Stimulated activated CD4-positive, alpha-beta T cell treated with anti-CD3 and anti-CD28 coated beads, Interleukin-1b, Interleukin-23, amount 100 ng/mL, for 1 hour (primary cell): ENCODE measurements around the gene RIN2.
"Not testable (repeated sequence)": the region's sequence is repeated elsewhere in the genome, so short reads cannot be mapped to it uniquely, and the experiment has no call there.

Experiments used
- DNase-seq, 2 donors: peaks; one replicate each; pipeline ENCODE4 v3.0.0-alpha.2; 2020; ENCODE audit warnings: low read depth in 2 of 2

The RIN2 gene

DNA sequence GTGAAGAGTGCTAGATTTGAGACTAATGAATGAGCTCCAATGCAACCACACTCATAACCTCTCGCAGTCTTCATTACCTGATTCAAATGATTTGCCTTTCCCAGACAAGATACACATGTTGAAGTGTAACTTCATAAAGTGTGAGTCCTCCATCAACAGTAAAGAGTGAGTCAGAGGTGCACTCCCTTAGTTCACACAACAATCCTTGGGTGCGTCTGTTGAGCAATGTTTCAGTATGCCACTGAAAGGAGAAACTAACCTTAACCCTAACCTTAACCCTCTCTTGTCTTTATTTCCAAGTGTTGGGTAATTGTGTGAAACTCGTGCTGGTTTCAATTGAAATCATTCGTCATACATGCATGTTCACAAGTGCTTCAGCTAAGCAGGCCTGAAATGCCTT lies 21.0 kb upstream of the RIN2 start:
- DNase-seq: no peak

DNA sequence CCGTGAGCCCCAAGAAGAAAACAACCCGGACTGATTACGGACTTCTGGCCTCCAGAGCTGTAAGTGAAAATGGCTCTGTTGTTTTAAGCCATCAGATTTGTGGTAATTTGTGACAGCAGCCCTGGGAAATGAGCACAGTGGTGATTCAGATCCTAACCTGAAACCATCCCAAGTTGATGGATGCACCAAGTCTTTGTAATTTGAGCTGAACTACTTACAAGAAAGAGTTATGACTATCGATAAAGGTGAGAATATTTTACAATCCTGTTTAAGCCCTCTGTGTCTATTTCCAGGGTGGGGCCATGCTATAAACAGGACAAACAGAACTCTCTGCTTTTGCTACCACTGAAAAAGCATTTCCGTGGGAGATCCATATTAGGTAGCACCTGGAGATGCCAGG lies 19.1 kb upstream of the RIN2 start:
- no peak for DNase-seq

DNA sequence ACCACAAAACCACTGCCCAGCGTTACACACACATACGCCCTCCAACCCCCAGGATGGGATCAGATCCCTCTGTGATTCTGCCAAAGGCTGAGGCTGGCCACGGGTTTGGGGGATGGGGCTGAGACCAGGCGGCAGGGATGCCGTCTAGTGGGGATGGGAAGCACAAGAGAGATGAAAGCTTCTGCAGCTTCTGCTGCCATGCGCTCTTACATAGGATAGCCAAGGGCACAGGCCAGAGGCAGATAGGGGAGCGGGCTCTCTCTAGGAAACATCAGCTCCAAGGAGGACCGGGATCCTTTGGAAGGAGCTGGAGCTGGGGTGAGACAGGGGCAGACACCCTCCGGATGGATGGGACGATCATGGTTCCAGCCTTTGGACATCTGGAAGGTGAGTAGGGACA lies 18.7 kb upstream of the RIN2 start:
- no peak for DNase-seq

- DNase-seq: no peak
Observed at GRCh38 chr20:19740512-19740911, 17.5 kb upstream of the RIN2 start.

DNA sequence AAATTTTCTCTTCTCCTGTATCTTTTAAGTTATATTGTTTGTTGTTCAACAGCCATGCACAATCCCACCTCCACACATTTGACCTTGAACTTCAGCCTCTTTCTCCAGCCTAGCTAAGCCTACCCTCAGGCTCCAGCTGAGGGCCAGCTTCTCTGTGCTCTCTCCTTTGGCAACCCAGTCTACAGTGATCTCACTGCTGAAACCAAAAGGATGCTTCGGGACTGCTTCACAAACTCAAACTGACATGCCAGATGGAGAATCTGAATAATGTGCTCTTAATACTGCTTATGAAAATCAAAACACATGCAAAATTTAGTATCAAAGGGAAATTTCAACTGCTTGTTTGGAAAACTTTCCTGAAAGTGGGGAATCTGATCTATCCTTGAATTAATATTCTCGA lies 16.1 kb upstream of the RIN2 start:
- DNase-seq: no peak

DNA sequence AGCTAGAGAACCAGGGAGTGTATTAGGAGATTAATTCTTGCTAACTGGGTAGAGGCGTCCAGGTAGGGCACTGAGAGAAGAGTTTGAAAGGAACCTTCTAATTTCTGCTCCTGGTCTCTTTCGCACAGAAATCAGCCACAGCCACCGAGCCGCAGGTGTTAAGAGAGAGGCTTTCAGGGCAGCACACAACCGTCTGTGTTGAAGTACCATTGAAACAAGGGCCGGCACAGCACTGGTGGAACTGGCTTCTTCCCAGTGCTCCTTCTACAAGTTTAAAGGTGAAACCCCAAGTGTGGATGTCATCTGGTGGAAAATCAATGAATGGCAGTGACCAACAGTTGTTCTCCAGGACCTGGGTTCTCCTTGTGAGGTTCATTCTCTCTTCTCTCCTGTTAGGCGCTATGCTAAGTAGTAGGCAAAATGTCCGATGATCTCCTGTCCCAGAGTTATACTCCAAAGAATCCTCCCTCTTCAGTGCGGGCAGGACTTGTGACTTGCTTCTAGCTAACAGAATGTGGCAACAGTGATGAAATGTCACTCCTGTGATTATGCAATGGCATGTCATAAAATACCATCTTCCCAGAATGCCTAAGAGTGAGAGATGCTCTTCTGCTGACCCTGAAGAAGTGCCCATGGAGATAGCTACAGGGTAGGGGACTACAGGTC lies 15.0 kb upstream of the RIN2 start:
- no peak for DNase-seq

- no peak for DNase-seq
Observed at GRCh38 chr20:19743640-19743995, 14.4 kb upstream of the RIN2 start.

DNA sequence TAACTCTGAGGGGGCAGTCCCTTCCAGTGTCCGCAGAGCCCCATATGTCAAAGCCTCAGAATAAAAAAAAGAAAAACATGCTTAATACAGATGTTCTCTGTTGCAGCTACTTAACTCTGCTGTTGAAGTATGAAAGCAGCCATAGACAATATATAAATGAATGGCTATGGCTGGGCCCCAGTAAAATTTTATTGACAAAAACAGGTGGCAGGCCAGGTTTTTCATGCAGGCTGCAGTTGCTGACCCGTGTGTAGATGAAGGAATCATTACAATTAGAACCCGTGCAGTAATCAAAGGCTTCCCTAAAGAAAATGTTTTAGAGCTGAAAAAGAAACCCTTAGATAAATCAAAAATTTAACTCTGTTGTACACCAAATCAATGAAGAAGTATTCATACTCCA lies 13.0 kb upstream of the RIN2 start:
- no peak for DNase-seq

- DNase-seq: no peak
Observed at GRCh38 chr20:19745584-19745983, 12.5 kb upstream of the RIN2 start.

DNA sequence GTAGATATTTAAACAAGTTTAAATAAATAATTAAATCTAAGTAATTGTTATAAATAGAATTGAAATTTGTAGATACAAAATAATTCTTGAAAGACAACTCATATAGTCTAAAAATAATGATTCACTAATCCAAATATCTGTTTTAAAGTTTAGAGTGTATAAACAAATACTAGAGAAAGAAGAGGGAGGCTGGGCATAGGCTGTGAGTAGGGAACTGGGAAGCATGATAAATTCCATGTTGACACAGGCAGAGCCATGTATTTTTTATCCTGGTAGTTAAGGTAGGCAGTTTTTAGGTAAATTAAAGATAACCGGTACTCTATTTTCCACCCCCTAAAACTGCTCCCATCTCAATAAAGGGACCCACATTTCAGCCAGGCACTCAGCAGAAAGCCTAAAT lies 11.7 kb upstream of the RIN2 start:
- DNase-seq: no peak

DNA sequence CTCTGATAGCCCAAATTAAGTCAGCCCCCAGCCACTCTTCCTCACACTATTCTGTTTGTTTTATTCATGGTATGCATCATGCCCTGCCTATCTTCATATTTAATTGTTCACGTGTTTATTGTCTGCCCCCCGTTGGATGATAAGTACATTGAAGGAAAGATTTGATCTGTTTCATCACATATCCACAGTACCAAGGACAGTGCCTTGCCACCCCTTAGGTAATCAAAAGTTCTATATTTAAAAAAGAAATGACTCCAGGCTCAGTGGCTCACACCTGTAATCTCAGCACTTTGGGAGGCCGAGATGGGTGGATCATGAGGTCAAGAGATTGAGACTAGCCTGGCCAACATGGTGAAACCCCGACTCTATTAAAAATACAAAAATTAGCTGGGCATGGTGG lies 10.2 kb upstream of the RIN2 start:
- no peak for DNase-seq

GRCh38 chr20:19748681-19749080 lies 9.4 kb upstream of the RIN2 start:
- DNase-seq: no peak

- DNase-seq: no peak
Observed at GRCh38 chr20:19749618-19750071, 8.4 kb upstream of the RIN2 start.

DNA sequence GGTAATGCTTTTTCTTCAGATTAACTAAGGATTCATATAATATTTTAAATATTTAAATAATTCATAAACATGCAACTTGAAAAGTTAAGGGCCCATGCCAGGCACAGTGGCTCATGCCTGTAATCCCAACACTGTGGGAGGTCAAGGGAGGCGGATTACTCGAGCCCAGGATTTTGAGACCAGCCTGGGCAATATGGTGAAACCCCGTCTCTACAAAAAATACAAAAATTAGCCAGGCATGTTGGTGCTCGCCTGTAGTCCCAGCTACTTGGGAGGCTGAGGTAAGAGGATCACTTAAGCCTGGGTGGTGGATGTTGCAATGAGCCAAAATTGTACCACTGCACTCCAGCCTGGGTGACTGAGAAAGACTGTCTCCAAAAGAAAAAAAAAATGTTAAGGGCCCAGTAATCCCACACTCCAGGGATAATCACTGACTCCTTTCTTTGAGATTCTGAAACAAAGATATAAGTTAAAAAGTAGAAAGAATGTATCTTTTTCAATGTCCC lies 7.9 kb upstream of the RIN2 start:
- no peak for DNase-seq

GRCh38 chr20:19750907-19751636 lies 7.0 kb upstream of the RIN2 start:
- DNase-seq: no peak

- DNase-seq: not testable (repeated sequence)
Observed at GRCh38 chr20:19754201-19754600, 3.9 kb upstream of the RIN2 start.

GRCh38 chr20:19756761-19757486 lies 1.1 kb upstream of the RIN2 start:
- no peak for DNase-seq

- DNase-seq: no peak
Observed at GRCh38 chr20:19757487-19758132, 448 bp upstream of the RIN2 start.

GRCh38 chr20:19758501-19759331 lies 658 bp downstream of the RIN2 start:
- no peak for DNase-seq

GRCh38 chr20:19760371-19760721 lies 2.3 kb downstream of the RIN2 start:
- DNase-seq: no peak

- DNase-seq: no peak
Observed at GRCh38 chr20:19761326-19761725, 3.3 kb downstream of the RIN2 start.

DNA sequence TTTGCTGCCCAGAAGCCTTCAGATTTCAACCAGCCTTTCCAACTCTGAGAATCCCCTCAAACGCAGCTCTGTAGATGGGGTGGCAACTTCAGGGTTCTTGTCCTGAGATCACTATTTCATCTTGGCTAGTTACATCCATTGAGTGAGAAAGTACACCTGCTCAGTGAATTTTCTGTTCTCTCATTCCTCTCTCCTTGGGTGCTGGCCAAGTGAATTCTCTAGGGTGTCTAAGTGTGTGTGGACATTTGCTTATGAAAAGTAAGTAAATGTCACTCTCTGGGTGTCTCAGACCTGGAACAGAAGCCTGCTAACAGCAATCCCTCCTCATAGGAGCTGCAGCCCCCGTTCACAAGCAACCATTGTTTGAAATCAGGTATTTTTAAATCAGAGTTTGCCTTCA lies 3.8 kb downstream of the RIN2 start:
- no peak for DNase-seq
